Measurements from ENCODE around the gene ASRGL1. TPM values are rescaled to one million over a fixed set of nuclear protein-coding genes. Genes with fewer than 3 reads are reported as not detected.

Gene ASRGL1
- total RNA-seq, 1 experiment from 2014 or later: 31.1 TPM

DNA sequence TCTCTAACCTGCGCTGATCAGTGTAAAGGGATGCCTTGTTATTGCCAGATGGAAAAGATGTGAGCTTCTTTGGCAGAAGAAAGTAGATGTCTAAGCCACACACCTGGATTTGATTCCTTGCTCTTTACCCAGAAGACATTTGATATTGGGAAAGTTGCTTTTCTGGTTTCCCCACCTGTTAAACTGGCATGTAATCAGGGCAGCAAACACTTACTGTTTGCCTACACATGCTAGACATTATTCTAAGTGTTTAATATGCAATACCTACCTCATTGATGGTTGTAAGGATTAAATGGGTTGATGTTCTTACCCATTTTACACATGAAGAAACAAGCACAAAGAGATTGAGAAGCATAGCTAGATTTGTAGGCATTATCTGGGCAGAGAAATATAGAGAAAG lies 16.6 kb downstream of the ASRGL1 start:
- H3K23me2 ChIP-seq (ENCODE audit: insufficient read length, low read depth, low read length, poor library complexity, severe bottlenecking): no peaks in the 10 kb centered on the region
- H2BK12ac ChIP-seq (ENCODE audit: insufficient read length, low read depth, low read length): no peak overlapping the region
- H4K91ac ChIP-seq (ENCODE audit: insufficient read length, low read depth, low read length): no peak overlapping the region
- H3K9me3 ChIP-seq (ENCODE audit: control insufficient read depth, low read depth, low read length): no peaks in the 10 kb centered on the region
- H2BK20ac ChIP-seq (ENCODE audit: low read depth, low read length, poor library complexity, severe bottlenecking): no peak overlapping the region
- no peak overlapping the region for H3K14ac ChIP-seq (ENCODE audit: insufficient read depth, low read length)
- no peak overlapping the region for H3K9ac ChIP-seq (ENCODE audit: extremely low read depth, insufficient read length, low read length)
- Mint-ChIP-seq H3K4me1 (peaks cover 36% of the 10 kb centered on the region in 2 experiments), H3K27me3 (ENCODE audit: low read depth) (no peaks in the 10 kb centered on the region), H3K36me3 (ENCODE audit: insufficient read depth in 1 of 3, low read depth in 3 of 3) (peaks cover 6 to 26% (median 19%) of the 10 kb centered on the region in 3 experiments; a peak in 6 of 7 replicates), H3K9me3 (no peaks in the 10 kb centered on the region), H3K4me3 (no peak overlapping the region), H3K27ac (no peak overlapping the region)
- H3K4me1 ChIP-seq (ENCODE audit: insufficient read depth, low read length): peaks cover 4% of the 10 kb centered on the region; the same call in 1 of the 2 replicates
- H4K20me1 ChIP-seq (ENCODE audit: control insufficient read depth, insufficient read depth, insufficient read length): no peaks in the 10 kb centered on the region
- H3K18ac ChIP-seq (ENCODE audit: insufficient read length, low read depth, low read length): no peak overlapping the region
- no peak for DNase-seq
- H3K23ac ChIP-seq (ENCODE audit: insufficient read length, low read depth, low read length): no peak overlapping the region
- no peak overlapping the region for H3K27ac ChIP-seq (ENCODE audit: insufficient read length, low read depth, low read length)
- H4K8ac ChIP-seq (replicated peaks; ENCODE audit: insufficient read length, low read depth, low read length): no peak overlapping the region
- no peak overlapping the region for H2BK120ac ChIP-seq (ENCODE audit: low read depth, low read length, poor library complexity, severe bottlenecking)
- H2BK5ac ChIP-seq (ENCODE audit: insufficient read length, low read length): peak overlapping the region; percentile 64
- no peak overlapping the region for H3T11ph ChIP-seq (ENCODE audit: low read length)
- H3K4ac ChIP-seq (ENCODE audit: low read depth, low read length): no peak overlapping the region
- WGBS (ENCODE audit: extremely low coverage, insufficient read length, low lambda C conversion rate): no CpG with 5 or more reads among the region's 1 CpG
- H3K56ac ChIP-seq (ENCODE audit: insufficient read length, low read depth, low read length): no peak overlapping the region
- no peak overlapping the region for H2AFZ ChIP-seq (ENCODE audit: low read length)
- no peak overlapping the region for H3K4me2 ChIP-seq (ENCODE audit: insufficient read depth, insufficient read length, low read length)
- no peaks in the 10 kb centered on the region for H3K79me2 ChIP-seq (ENCODE audit: insufficient read depth, low read length)
- no peak overlapping the region for H2AK5ac ChIP-seq (ENCODE audit: insufficient read length, low read length)
- TF ChIP-seq, protein P1, sequence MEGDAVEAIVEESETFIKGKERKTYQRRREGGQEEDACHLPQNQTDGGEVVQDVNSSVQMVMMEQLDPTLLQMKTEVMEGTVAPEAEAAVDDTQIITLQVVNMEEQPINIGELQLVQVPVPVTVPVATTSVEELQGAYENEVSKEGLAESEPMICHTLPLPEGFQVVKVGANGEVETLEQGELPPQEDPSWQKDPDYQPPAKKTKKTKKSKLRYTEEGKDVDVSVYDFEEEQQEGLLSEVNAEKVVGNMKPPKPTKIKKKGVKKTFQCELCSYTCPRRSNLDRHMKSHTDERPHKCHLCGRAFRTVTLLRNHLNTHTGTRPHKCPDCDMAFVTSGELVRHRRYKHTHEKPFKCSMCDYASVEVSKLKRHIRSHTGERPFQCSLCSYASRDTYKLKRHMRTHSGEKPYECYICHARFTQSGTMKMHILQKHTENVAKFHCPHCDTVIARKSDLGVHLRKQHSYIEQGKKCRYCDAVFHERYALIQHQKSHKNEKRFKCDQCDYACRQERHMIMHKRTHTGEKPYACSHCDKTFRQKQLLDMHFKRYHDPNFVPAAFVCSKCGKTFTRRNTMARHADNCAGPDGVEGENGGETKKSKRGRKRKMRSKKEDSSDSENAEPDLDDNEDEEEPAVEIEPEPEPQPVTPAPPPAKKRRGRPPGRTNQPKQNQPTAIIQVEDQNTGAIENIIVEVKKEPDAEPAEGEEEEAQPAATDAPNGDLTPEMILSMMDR (conservative IDR thresholded peaks at IDR 0.05): no peak
- H2BK15ac ChIP-seq (ENCODE audit: low read depth, low read length): no peak overlapping the region
- no peak overlapping the region for H4K5ac ChIP-seq (ENCODE audit: insufficient read length, low read depth, low read length)
- H3K79me1 ChIP-seq (ENCODE audit: insufficient read depth, low read depth, low read length, poor library complexity, severe bottlenecking): no peaks in the 10 kb centered on the region
- H3K27me3 ChIP-seq (ENCODE audit: insufficient read depth, low read length): no peaks in the 10 kb centered on the region
